H1 (cell line): Measurements from ENCODE around the gene TEDDM1. TPM values are rescaled to one million over a fixed set of nuclear protein-coding genes. Genes with fewer than 3 reads are reported as not detected.

Experiments
- BACH1 ChIP-seq: IDR thresholded peaks from 2 replicates; pipeline ENCODE4 v1.6.1; 2012; ENCODE audit warnings: low read length, improper control_type of control experiment
- CTBP2 ChIP-seq: IDR thresholded peaks from 2 replicates; pipeline ENCODE4 v1.7.0; 2011; ENCODE audit warnings: borderline replicate concordance, mild to moderate bottlenecking, moderate library complexity, mixed read lengths, low read length; ENCODE audit not compliant: insufficient read depth, insufficient read length
- EZH2 ChIP-seq: fragments of 200-600 bp; sonication (generic); IDR thresholded peaks from 2 replicates; pipeline ENCODE4 v1.7.1; 2012; ENCODE audit warnings: low read depth, mild to moderate bottlenecking, moderate library complexity, low read length, inconsistent platforms; ENCODE audit not compliant: severe bottlenecking
- FOSL1 ChIP-seq: IDR thresholded peaks from 2 replicates; pipeline ENCODE4 v1.6.1; 2011; ENCODE audit warnings: mild to moderate bottlenecking, low read depth, low read length, moderate library complexity; ENCODE audit not compliant: insufficient read depth
- HDAC2 ChIP-seq, 2 experiments: fragments of 300-600 bp in 1 of 2; sonication (generic) in 1 of 2; IDR thresholded peaks; 2 replicates each; pipeline ENCODE4 v1.6.1; 2011 to 2012; ENCODE audit warnings: low read depth in 2 of 2, low read length in 2 of 2, mild to moderate bottlenecking in 2 of 2, moderate library complexity in 2 of 2, borderline replicate concordance in 1 of 2, inconsistent platforms in 1 of 2
- RFX5 ChIP-seq: IDR thresholded peaks from 2 replicates; pipeline ENCODE4 v1.6.1; 2011; ENCODE audit warnings: low read depth, low read length, improper control_type of control experiment, borderline replicate concordance
- SIN3A ChIP-seq, 2 experiments: IDR thresholded peaks in 1 of 2; conservative IDR thresholded peaks in 1 of 2; 2 replicates each; pipeline ENCODE4 v1.6.1; 2011 to 2012; ENCODE audit warnings: low read length in 2 of 2, improper control_type of control experiment in 1 of 2, low read depth in 1 of 2, mild to moderate bottlenecking in 1 of 2
- TBP ChIP-seq: IDR thresholded peaks from 2 replicates; pipeline ENCODE4 v1.6.1; 2011; ENCODE audit warnings: low read depth, low read length, improper control_type of control experiment
- polyA plus RNA-seq, 7 experiments: library from polyadenylated mRNA; depleted of rRNA in 3 of 7; stranded (reverse) in 5 of 7; unstranded in 2 of 7; fragments of >200 nt in 5 of 7; fragments of 200-250 nt in 2 of 7; gene quantifications; 1 replicate in 5 of 7; 2 replicates in 1 of 7; 4 replicates in 1 of 7; pipeline versions ENCODE4 v1.2.1 to v1.2.3, GENCODE V29; 2011 to 2013; ENCODE audit warnings: missing spikeins in 2 of 7, mixed read lengths in 2 of 7
- total RNA-seq: library from RNA; stranded (reverse); fragmentation: NEBNext Ultra II Directional; extraction: Animal tissue kit (Norgen Biotek cat#: 25700); gene quantifications from 2 replicates; pipeline ENCODE4 v1.2.1, GENCODE V29; 2021

TEDDM1 gene
- total and polyA plus RNA-seq, 2 of the 8 experiments (the other 6 are each of a cell fraction or from before 2014, with no cell fraction given): not detected

GRCh38 chr1:182441719-182442118, 41.3 kb upstream of the TEDDM1 start (continued):
- no peak for TF ChIP-seq EZH2
- no peak for TF ChIP-seq HDAC2 (IDR thresholded peaks at IDR 0.05; ENCODE audit: borderline replicate concordance in 1 of 2, low read depth in 2 of 2, low read length in 2 of 2)
- TF ChIP-seq RFX5: no peak
- no peak for TF ChIP-seq SIN3A (conservative IDR thresholded peaks at IDR 0.05 in 1 of 2, IDR thresholded peaks at IDR 0.05 in 1 of 2; ENCODE audit: low read depth in 1 of 2, low read length in 2 of 2)
- no peak for TF ChIP-seq BACH1
- no peak for TF ChIP-seq CTBP2
- no peak for TF ChIP-seq FOSL1
- TF ChIP-seq TBP: no peak
